ENCODE measurements around the gene LHFPL2. TPM values are rescaled to one million over a fixed set of nuclear protein-coding genes. Genes with fewer than 3 reads are reported as not detected.

LHFPL2 gene
- total RNA-seq, 1 donor from 2014 or later = 14.4 TPM

- no peak overlapping the region for H3K4me3 ChIP-seq (ENCODE audit: low read depth, low read length)
- TF ChIP-seq CTCF (conservative IDR thresholded peaks at IDR 0.05; ENCODE audit: low read depth, low read length) = no peak
- DNase-seq (ENCODE audit: low read depth) = no peak
These were observed 164.6 kb downstream of the LHFPL2 start for GRCh38 chr5:78483809-78484521.

GRCh38 chr5:78482948-78483347 is 165.6 kb downstream of the LHFPL2 start:
- no peak for DNase-seq (ENCODE audit: low read depth)
- no peak overlapping the region for H3K4me3 ChIP-seq (ENCODE audit: low read depth, low read length)
- TF ChIP-seq CTCF (conservative IDR thresholded peaks at IDR 0.05; ENCODE audit: low read depth, low read length) = no peak

GRCh38 chr5:78476795-78477194 is 171.8 kb downstream of the LHFPL2 start:
- TF ChIP-seq CTCF (conservative IDR thresholded peaks at IDR 0.05; ENCODE audit: low read depth, low read length) = no peak
- DNase-seq (ENCODE audit: low read depth) = no peak
- H3K4me3 ChIP-seq (ENCODE audit: low read depth, low read length) = no peak overlapping the region

GRCh38 chr5:78475370-78475769 is 173.2 kb downstream of the LHFPL2 start:
- no peak for TF ChIP-seq CTCF (conservative IDR thresholded peaks at IDR 0.05; ENCODE audit: low read depth, low read length)
- no peak for DNase-seq (ENCODE audit: low read depth)

GRCh38 chr5:78473751-78474150 is 174.8 kb downstream of the LHFPL2 start:
- no peak for DNase-seq (ENCODE audit: low read depth)
- H3K4me3 ChIP-seq (ENCODE audit: low read depth, low read length) = no peak overlapping the region
- TF ChIP-seq CTCF (conservative IDR thresholded peaks at IDR 0.05; ENCODE audit: low read depth, low read length) = no peak

More at GRCh38 chr5:78475370-78475769, 173.2 kb downstream of the LHFPL2 start:
- H3K4me3 ChIP-seq (ENCODE audit: low read depth, low read length) = no peak overlapping the region

GRCh38 chr5:78472469-78473106 is 176.0 kb downstream of the LHFPL2 start:
- no peak for TF ChIP-seq CTCF (conservative IDR thresholded peaks at IDR 0.05; ENCODE audit: low read depth, low read length)
- H3K4me3 ChIP-seq (ENCODE audit: low read depth, low read length) = no peak overlapping the region
- DNase-seq (ENCODE audit: low read depth) = no peak

- H3K4me3 ChIP-seq (ENCODE audit: low read depth, low read length) = no peak overlapping the region
- DNase-seq (ENCODE audit: low read depth) = no peak
- TF ChIP-seq CTCF (conservative IDR thresholded peaks at IDR 0.05; ENCODE audit: low read depth, low read length) = no peak
These were observed 176.7 kb downstream of the LHFPL2 start for GRCh38 chr5:78471896-78472295.

Data from epithelial cell of proximal tubule (primary cell).